Stimulated activated CD4-positive, alpha-beta T cell treated with anti-CD3 and anti-CD28 coated beads, Interleukin-1b, Interleukin-23, amount 100 ng/mL, for 24 hours (primary cell): Measurements from ENCODE around the gene LMNA.

Source experiments
- DNase-seq, 4 experiments: peaks; one replicate each; pipeline ENCODE4 v3.0.0-alpha.2; 2020; ENCODE audit warnings: low read depth in 4 of 4, low spot score in 1 of 4

The LMNA gene

GRCh38 chr1:156081917-156082308 is 32.6 kb upstream of the LMNA start:
- no peak for DNase-seq

DNA sequence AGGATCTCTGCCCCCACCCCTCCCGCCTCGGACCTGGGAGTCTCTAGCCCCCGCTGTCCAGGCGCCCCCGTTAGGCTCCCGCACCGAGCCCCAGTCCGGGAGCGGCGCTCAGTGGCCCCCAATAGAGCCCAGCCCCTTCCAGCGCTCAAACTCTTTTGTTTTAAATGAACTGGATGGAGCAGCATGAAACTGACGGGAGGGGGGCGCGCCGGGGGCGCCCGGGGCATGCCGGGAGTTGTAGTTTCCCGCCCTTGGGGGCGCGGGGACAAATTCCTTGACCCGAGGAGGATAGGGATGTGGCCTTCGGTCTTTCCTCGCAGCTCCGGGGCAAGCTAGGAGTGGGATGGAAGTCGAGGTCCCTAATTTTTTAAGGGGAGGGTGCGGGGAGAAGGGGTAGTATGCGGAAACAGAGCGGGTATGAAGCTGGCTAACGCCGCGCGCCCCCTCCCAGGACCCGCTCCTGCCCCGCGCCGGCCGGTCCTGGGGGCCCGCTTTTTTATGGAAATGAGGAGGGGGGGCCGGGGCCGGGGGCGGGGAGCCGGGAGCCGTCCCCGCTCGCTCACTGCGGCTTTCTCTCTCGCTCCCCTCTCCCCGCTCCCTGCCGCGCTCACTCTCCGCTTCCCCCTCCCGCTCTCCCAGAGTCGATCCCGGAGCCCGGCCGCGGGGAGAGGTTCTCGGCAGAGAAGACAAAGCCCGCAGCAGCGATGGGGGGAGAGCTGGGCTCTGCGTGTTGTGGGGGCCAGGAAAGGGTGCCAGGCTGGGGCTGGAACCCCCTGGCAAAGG is 32.0 kb upstream of the LMNA start, which contains the start of gene MEX3A:
Gene MEX3A, minus strand, starts transcription at position 157 of the 783 bp plus-strand sequence. CDS start 467 bp downstream, outside the sequence.
- peak in 2 of 4 experiments; percentile 42 to 54 for DNase-seq

DNA sequence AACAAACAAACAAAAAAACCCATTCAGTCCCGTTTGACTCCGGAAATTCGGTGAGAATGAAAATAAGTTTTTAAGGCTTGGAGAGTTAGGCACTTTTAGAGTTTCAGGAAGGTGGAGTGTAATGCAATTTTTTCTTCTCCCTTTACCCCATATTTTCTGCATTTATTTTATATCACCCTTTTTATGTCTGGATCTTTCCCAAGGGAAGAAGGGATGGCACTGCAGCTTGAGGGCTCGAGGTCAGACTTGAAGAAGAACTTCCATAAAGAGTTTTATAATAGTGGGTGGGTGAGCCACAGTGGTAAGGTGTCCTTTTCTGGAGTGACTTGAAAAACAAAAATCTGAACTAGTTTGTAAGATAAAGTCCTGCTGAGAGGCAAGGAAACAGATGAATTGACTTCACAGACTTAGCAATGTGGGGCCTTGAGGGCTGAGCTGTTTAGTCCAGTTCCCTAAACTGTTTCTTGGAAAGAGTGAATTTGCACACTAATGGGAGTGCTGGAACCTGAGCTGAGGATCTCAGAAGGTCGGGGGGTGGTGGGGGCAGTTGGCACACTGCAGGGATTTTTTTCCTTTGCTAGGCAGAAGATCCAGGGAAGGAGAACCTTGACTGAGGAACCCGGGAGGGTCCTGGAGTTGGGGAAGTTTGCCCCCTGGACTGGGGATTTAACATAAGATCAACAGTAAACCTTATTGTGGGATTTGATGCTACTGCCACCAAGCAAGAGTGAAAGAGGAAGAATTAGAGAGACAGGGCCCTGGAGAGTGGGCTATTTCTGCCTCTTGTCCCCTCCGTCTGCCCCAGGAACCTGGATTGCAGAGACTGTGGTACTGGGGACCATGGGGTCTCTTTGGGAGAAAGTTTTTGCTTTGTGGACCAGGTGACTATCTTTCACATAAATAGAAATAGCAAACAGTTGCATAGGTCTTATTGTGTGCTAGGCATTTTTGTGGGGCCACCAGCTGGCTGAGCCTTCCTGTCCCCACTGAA is 30.4 kb upstream of the LMNA start:
- DNase-seq, result no peak

GRCh38 chr1:156086256-156086662 is 28.3 kb upstream of the LMNA start:
- DNase-seq, result no peak

GRCh38 chr1:156089704-156090103 is 24.8 kb upstream of the LMNA start:
- DNase-seq, result no peak

GRCh38 chr1:156090138-156090839 is 24.2 kb upstream of the LMNA start:
- DNase-seq, result no peak

GRCh38 chr1:156090840-156091188 is 23.7 kb upstream of the LMNA start:
- peak; percentile 83 to 86 (median 84) for DNase-seq

DNA sequence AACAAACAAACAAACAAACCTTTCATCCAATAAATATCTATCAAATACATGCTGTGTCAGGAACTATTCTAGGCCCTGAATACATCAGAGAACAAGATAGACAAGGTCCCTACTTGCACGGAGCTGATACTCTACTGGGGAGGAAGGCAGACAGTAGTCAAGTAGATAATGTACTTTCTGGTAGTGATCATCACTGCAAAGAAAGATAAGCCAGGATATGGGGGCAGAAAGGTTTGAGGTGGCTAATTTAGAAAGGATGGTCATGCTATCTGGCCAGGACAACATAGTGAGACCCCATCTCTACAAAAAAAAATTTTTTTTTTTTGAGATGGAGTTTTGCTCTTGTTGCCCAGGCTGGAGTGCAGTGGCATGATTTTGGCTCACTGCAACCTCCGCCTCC is 22.9 kb upstream of the LMNA start:
- no peak for DNase-seq

- no peak for DNase-seq
These were observed 18.5 kb upstream of the LMNA start for GRCh38 chr1:156095906-156096508.

DNA sequence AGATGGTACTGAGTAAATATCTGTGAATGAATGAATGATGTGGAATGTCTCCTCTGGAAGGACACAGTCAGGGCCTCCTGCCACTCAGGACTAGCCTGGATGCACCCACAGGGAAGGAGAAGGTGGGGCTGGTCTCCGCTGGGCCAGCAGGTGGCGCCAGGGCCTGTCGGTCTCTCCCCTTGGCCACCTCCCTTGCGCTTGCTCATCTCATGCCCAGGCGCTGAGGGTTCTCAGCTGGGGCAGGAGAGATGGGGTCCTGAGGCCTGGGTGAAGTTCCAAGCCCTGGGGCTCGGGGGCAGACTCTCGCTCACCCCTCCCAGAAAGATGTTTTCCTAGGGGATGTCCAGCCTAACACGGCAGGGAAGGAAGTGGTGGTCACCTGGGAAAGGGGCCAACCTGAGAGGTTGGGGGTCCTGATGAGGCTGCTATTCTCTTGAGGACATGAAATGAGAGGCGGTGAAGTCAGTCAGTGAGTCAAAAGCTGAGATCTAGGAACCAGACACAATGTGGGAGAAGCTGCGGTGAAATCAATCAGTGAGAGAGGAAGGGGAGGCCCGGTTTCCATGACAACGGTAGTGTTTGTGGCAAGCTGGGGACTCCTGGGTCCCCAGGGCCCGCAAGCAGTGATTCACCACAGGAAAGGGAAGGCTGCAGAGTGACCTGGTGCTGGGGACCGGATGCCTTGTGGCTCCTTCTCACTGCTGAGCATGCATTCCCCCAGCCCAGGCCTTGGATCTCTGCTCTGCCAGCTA is 17.7 kb upstream of the LMNA start:
- DNase-seq, result peak; percentile 67 to 90 (median 76)

GRCh38 chr1:156097499-156098178 is 16.9 kb upstream of the LMNA start:
- peak in 2 of 4 experiments; percentile 25 to 56 for DNase-seq

- no peak for DNase-seq
These were observed 15.7 kb upstream of the LMNA start for GRCh38 chr1:156098784-156099183.

GRCh38 chr1:156099282-156099681 is 15.2 kb upstream of the LMNA start:
- DNase-seq, result no peak

GRCh38 chr1:156100205-156100995 is 14.1 kb upstream of the LMNA start:
- no peak for DNase-seq

- DNase-seq, result no peak
These were observed 12.6 kb upstream of the LMNA start for GRCh38 chr1:156101880-156102279.

DNA sequence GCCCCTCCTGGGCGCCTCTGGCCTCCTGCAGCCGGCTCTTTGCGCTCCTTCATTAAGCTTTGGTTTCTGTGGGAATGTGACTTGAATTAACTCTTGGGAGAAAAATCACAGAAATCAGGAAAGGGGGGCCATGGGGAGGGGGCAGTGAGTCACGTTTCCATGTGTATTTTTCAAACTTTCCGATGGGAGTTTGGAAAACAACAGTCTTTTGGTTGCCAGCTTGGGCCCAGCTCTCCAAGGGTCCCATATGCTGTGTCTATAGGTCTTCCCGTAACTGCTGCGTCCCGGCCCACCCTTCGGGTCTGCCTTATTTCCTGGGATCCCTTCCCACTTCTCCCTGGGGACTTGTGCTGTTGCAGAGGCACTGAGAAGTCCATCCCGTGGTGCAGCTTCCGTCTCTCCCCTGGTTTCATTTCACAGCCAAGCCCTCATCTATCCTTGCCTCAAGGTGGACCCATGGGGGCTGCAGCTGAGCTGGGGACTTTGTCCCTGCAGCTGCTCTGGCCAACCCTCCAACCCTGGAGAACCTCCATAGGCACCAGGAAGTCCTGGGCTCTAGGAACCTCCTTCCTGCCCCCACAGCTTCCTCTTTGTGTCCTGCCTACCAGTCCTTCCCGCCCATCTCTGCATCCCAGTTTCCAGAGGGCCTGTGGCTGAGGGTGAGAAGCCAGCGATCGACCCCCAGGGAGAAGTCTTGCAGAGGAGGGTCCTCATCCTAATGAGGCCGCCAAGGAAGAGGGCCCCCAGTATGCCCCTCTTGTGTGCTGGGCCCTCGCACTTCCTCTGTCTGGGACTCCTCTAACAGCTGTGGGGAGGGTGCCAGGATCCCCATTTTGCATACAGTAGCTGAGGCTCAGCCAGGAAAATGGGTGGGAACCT is 11.6 kb upstream of the LMNA start:
- DNase-seq, result no peak

DNA sequence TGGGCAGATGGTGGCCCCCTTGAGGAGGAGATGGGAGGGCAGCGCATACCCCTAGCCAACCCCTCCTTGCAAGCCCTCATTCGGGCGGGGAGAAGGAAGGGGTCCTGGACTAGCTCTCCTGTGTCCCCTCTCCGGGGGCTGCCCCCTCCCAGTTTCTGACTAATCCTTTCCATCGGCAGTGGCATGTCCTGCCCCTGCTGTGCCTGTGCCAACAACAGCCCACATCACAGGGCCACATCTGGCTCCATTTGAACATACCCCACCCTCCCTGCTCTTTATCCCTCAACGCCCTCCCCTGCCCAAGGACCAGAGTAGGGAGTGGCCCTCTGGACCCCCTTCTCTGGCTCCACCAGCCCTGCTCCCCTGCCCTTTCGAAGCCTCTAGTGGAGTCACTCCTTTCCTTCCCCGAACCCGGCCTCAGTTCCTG is 11.0 kb upstream of the LMNA start:
- DNase-seq, result no peak
